Endothelial cell of umbilical vein (primary cell): ENCODE data around the gene ARHGEF37.

Experiments used
- CTCF ChIP-seq, 2 donors: IDR thresholded peaks; 1 replicate in 1 of 2; 2 replicates in 1 of 2; pipeline ENCODE4 v1.5.1; 2011; ENCODE audit warnings: low read length in 2 of 2, mild to moderate bottlenecking in 2 of 2, moderate library complexity in 2 of 2, control low read depth in 1 of 2, inconsistent platforms in 1 of 2, low read depth in 1 of 2; ENCODE audit not compliant: insufficient read depth in 1 of 2; ENCODE audit errors: extremely low read depth in 1 of 2
- MYC ChIP-seq: IDR thresholded peaks from one replicate; pipeline ENCODE4 v1.6.1; 2011; ENCODE audit warnings: mild to moderate bottlenecking, low read depth, low read length
- POLR2A ChIP-seq: IDR thresholded peaks from 2 replicates; pipeline ENCODE4 v1.6.1; 2012; ENCODE audit warnings: low read depth, mild to moderate bottlenecking, control low read depth, low read length

- TF ChIP-seq POLR2A (no peak), MYC (no peak), CTCF (IDR thresholded peaks at IDR 0.05; ENCODE audit: extremely low read depth in 1 of 2, insufficient read depth in 1 of 2, low read depth in 1 of 2, low read length in 2 of 2) (no peak)
Observed at GRCh38 chr5:149641000-149641576, 59.8 kb downstream of the ARHGEF37 start.
